DOHH2 (cell line): ENCODE measurements around the gene ATF7IP.

Experiments
- EZH2phosphoT487 ChIP-seq: fragments of 200-600 bp; sonication (generic); IDR thresholded peaks from 2 replicates; pipeline ENCODE4 v1.6.1; 2017; ENCODE audit warnings: borderline replicate concordance, mild to moderate bottlenecking, antibody characterized with exemption, low read length, moderate library complexity, mixed read lengths
- TF ChIP-seq, protein P1 (sequence below): fragments of 200-600 bp; sonication (generic); IDR thresholded peaks from one replicate; pipeline ENCODE4 v1.5.1; 2014; ENCODE audit warnings: antibody characterized with exemption, mild to moderate bottlenecking, low read depth, low read length; ENCODE audit not compliant: poor library complexity, severe bottlenecking

GRCh38 chr12:14450479-14450878, 85.0 kb downstream of the ATF7IP start:
- TF ChIP-seq, protein P1, sequence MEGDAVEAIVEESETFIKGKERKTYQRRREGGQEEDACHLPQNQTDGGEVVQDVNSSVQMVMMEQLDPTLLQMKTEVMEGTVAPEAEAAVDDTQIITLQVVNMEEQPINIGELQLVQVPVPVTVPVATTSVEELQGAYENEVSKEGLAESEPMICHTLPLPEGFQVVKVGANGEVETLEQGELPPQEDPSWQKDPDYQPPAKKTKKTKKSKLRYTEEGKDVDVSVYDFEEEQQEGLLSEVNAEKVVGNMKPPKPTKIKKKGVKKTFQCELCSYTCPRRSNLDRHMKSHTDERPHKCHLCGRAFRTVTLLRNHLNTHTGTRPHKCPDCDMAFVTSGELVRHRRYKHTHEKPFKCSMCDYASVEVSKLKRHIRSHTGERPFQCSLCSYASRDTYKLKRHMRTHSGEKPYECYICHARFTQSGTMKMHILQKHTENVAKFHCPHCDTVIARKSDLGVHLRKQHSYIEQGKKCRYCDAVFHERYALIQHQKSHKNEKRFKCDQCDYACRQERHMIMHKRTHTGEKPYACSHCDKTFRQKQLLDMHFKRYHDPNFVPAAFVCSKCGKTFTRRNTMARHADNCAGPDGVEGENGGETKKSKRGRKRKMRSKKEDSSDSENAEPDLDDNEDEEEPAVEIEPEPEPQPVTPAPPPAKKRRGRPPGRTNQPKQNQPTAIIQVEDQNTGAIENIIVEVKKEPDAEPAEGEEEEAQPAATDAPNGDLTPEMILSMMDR, result no peak
- TF ChIP-seq EZH2phosphoT487, result no peak
